ENCODE measurements around the gene SMIM10L2A.
"Not testable (repeated sequence)": the region's sequence is repeated elsewhere in the genome, so short reads cannot be mapped to it uniquely, and the experiment has no call there.

The SMIM10L2A gene

DNA sequence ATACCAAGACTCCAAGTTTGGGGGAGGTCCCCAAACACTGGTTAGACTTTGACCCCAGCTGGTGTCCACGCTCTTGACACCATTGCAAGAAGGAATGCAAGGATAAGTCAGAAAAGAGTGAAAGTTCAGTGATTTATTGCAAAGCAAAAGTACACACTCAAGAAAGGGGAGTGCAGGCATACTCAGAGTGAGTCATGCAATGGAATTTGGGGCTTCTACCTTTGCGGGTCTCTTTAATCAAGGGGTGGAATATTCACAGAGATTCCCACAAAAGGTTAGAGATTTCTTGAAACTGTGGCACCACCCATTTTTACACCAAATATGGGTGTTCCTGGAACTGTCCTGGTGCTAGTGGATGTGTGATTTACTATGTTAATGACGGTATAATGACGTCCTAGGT, 5.2 kb upstream of the SMIM10L2A start:
- no peak for TF ChIP-seq CTCF (IDR thresholded peaks at IDR 0.05; ENCODE audit: control extremely low read depth, extremely low read depth, low read depth, missing control alignments)
- ChIA-PET POLR2A (no interaction called here), CTCF (no interaction called here)
- no peak for DNase-seq (ENCODE audit: extremely low spot score)

- no peak for DNase-seq (ENCODE audit: extremely low spot score)
- ChIA-PET POLR2A (no interaction called here), CTCF (no interaction called here)
- TF ChIP-seq CTCF (IDR thresholded peaks at IDR 0.05; ENCODE audit: control extremely low read depth, extremely low read depth, low read depth, missing control alignments) = no peak
Observed at GRCh38 chrX:135420831-135421230, 913 bp upstream of the SMIM10L2A start.

- peak; percentile 83 for DNase-seq (ENCODE audit: extremely low spot score)
- ChIA-PET CTCF (no interaction called here), POLR2A (no interaction called here)
Observed at GRCh38 chrX:135421537-135421931, 210 bp upstream of the SMIM10L2A start.

GRCh38 chrX:135422810-135423168, 1.0 kb downstream of the SMIM10L2A start:
- DNase-seq (ENCODE audit: extremely low spot score); CTCF ChIA-PET; POLR2A ChIA-PET: not testable (repeated sequence)

More at GRCh38 chrX:135421537-135421931, 210 bp upstream of the SMIM10L2A start:
- TF ChIP-seq CTCF (IDR thresholded peaks at IDR 0.05; ENCODE audit: control extremely low read depth, extremely low read depth, low read depth, missing control alignments) = no peak

- POLR2A ChIA-PET; CTCF ChIA-PET; DNase-seq (ENCODE audit: extremely low spot score): not testable (repeated sequence)
Observed at GRCh38 chrX:135423173-135423864, 1.6 kb downstream of the SMIM10L2A start.

DNA sequence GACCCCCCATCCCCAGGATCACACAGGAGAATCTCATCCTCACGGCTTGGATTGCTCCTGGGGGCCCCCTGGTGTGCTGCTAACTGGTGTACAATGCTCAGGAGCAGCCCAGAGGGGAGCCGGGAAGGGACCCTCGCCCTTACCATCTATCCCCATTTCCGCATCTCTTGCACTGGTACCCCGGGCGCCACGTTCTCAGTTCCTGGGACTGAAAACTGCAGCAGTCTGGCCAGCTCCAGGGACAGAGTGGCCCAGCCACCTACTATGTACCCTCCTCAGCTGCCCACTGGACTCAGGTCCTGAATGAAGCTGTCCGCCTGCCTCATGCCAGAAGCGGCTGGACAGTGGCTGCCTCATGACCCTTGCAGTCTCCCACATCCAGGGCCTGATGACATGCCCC, 2.7 kb downstream of the SMIM10L2A start:
- POLR2A ChIA-PET = no interaction called here
- TF ChIP-seq CTCF (IDR thresholded peaks at IDR 0.05; ENCODE audit: control extremely low read depth, extremely low read depth, low read depth, missing control alignments) = no peak
- CTCF ChIA-PET = no interaction called here
- no peak for DNase-seq (ENCODE audit: extremely low spot score)

GRCh38 chrX:135425026-135425965, 3.6 kb downstream of the SMIM10L2A start:
- TF ChIP-seq CTCF (IDR thresholded peaks at IDR 0.05; ENCODE audit: control extremely low read depth, extremely low read depth, low read depth, missing control alignments) = no peak
- no peak for DNase-seq (ENCODE audit: extremely low spot score)
- ChIA-PET CTCF (no interaction called here), POLR2A (no interaction called here)

All from GM10248 (cell line).